Aorta (tissue), 5 donors: ENCODE results near the gene BEX4. TPM values are rescaled to one million over a fixed set of nuclear protein-coding genes. Genes with fewer than 3 reads are reported as not detected.
"Not testable (repeated sequence)": the region's sequence is repeated elsewhere in the genome, so short reads cannot be mapped to it uniquely, and the experiment has no call there.

Experiments used
- ATAC-seq: fragments of 200-7000 bp; cut with Tn5 transposase; one replicate; pipeline ENCODE4 v1.9.1; 2022; ENCODE audit warnings: moderate library complexity; ENCODE audit not compliant: low FRiP score
- DNase-seq, 2 donors: peaks; one replicate each; pipeline ENCODE4 v3.0.0-alpha.2; 2020
- H3K27ac ChIP-seq, 2 donors: one replicate each; pipeline ENCODE4 v1.5.1; 2013; ENCODE audit warnings: low read length in 2 of 2, mild to moderate bottlenecking in 2 of 2, moderate library complexity in 2 of 2, control low read depth in 1 of 2, inconsistent platforms in 1 of 2, low read depth in 1 of 2
- H3K27me3 ChIP-seq, 2 donors: one replicate each; pipeline ENCODE4 v1.6.1; 2013; ENCODE audit warnings: control low read depth in 1 of 2, low read length in 1 of 2, mild to moderate bottlenecking in 1 of 2, moderate library complexity in 1 of 2; ENCODE audit not compliant: insufficient read depth in 2 of 2, control insufficient read depth in 1 of 2
- H3K36me3 ChIP-seq, 2 donors: one replicate each; pipeline ENCODE4 v1.6.1; 2013; ENCODE audit warnings: control low read depth in 1 of 2, low read length in 1 of 2, mild to moderate bottlenecking in 1 of 2; ENCODE audit not compliant: insufficient read depth in 2 of 2, control insufficient read depth in 1 of 2
- H3K4me1 ChIP-seq, 2 donors: one replicate each; pipeline ENCODE4 v1.6.1; 2013; ENCODE audit warnings: low read length in 2 of 2, control low read depth in 1 of 2, mild to moderate bottlenecking in 1 of 2, moderate library complexity in 1 of 2; ENCODE audit not compliant: insufficient read depth in 2 of 2, control insufficient read depth in 1 of 2
- H3K4me3 ChIP-seq, 2 donors: one replicate each; pipeline ENCODE4 v1.5.1; 2013; ENCODE audit warnings: low read length in 2 of 2, control low read depth in 1 of 2, mild to moderate bottlenecking in 1 of 2
- H3K9me3 ChIP-seq: one replicate; pipeline ENCODE4 v1.6.1; 2013; ENCODE audit warnings: mild to moderate bottlenecking, low read length; ENCODE audit not compliant: control insufficient read depth
- WGBS, 2 donors: extraction: QIAGEN DNeasy Blood & Tissue Kit; methylation state at CpG; one replicate each; pipeline ENCODE4 v1.1.7; 2013; 5-methylcytosine and 5-hydroxymethylcytosine counted together
- intact Hi-C, 2 donors: fragments of 100-400 bp; cut with DNase I; formaldehyde crosslinking; loops; one replicate each; pipeline versions ENCODE4 v1.14.2 to v1.15.0; 2022
- long read RNA-seq, 2 donors: library from polyadenylated mRNA; unstranded; transcript quantifications; one replicate each; pipeline ENCODE4 v2.0.0, GENCODE V29; 2020 to 2021
- polyA plus RNA-seq, 2 donors: library from polyadenylated mRNA; stranded (reverse); fragments of 200-250 nt; gene quantifications; one replicate each; pipeline ENCODE4 v1.2.3, GENCODE V29; 2013
- total RNA-seq, 2 donors: library from RNA; stranded (reverse); fragmentation: NEBNext Ultra II Directional; extraction: Animal tissue kit (Norgen Biotek cat#: 25700); gene quantifications; one replicate each; pipeline ENCODE4 v1.2.1, GENCODE V29; 2021
- donor health status: healthy with polysubstance abuse.
- donor health status: Bipolar disorder and iron deficiency.
- donor health status: DM: no; HTN: no; CAD: no.
- donor health status: DM: no; HTN: no; CAD: no.
- donor health status: DM: yes; HTN: yes; CAD: no.

BEX4 gene, protein sequence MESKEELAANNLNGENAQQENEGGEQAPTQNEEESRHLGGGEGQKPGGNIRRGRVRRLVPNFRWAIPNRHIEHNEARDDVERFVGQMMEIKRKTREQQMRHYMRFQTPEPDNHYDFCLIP
- 10 to 100 TPM; 30.6 to 39.6 TPM for total RNA-seq
- 10 to 100 TPM; 41.7 to 61.7 TPM for polyA plus RNA-seq
- long read RNA-seq, donor 1, transcript BEX4-202 (3 exons, 1,328 nt) = major isoform, 109 of 120 reads
- long read RNA-seq, donor 1, transcript BEX4-201 (2 exons, 1,066 nt) = minor isoform, 5 of 120 reads
- long read RNA-seq, donor 1, partial matches to known transcripts = 5 of 120 reads
- long read RNA-seq, donor 1, other reads (novel, unspliced or antisense) = 1 of 120 reads
- long read RNA-seq, donor 2, transcript BEX4-202 (3 exons, 1,328 nt) = major isoform, 26 of 31 reads
- long read RNA-seq, donor 2, partial matches to known transcripts = 1 of 31 reads
- long read RNA-seq, donor 2, other reads (novel, unspliced or antisense) = 3 of 31 reads

DNA sequence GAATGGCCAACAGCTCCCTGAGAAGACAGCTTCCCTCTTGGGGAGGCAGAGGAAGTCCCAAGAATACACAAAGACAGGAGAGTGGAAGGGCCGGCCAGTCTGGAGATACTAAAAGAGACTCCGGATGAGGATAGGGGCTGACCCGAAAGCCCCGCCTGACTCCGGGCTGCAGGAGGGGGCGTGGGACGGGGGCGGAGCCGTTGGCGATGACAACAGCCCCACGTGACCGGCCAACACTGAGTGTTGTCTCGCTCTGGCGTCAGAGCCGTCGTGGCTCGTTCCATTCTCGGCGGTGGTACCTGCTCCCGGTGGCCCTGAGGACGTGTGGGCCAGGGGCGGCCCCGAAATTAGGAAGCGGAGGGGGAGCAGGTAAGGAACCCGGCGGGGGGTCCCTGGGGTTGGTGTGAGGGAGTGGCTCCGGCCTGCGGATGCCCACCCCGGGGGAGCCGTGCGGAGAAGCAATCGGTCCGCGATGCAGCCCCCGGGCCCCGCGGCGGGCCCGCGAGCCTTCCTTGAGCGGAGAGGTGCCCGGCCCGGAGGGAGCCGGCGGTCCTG is at the start of gene BEX4:
Gene BEX4, plus strand, starts transcription at position 239 of the 555 bp plus-strand sequence. CDS start 1,046 bp downstream, outside the sequence.
- peak within 1 kb of the TSS in 1 of 2 donors; percentile 13 for H3K27ac ChIP-seq
- intact Hi-C loops = loop anchor here in 1 of 2 donors (2.0 to 10.0 kb wide), 3 partner anchors 40 to 250 kb away; partner anchors contain the start of genes TCEAL7 and TCEAL8
- no peaks in the 10 kb centered on the region for H3K4me1 ChIP-seq
- no peaks in the 10 kb centered on the region for H3K36me3 ChIP-seq
- peak; percentile 94 for ATAC-seq
- peak within 1 kb of the TSS; percentile 55 to 79 for H3K4me3 ChIP-seq
- no peaks in the 10 kb centered on the region for H3K9me3 ChIP-seq
- WGBS, 2 donors = 1 to 35% methylated on average over 33 to 45 of the region's 45 CpGs
- no peaks in the 10 kb centered on the region for H3K27me3 ChIP-seq
- DNase-seq = peak; percentile 89 to 93

DNA sequence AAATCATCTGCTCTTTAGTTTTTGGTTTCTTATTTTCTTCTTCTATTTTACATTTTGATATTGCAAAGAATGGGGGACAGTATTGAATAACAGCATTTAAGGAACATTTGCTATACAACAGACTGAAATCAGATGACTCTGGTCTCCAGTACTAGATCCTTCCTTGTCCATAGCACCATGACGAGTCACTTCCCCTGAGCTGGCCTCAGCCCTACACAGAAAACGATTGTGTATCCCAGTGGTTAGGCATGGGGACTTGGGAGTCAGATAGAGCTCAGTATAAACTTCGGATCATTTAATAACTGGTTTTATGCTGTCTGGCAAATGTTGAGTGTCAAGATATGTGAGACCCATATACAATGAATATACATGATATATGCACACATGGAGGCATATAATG is 44.7 kb upstream of the BEX4 start:
- whole genome bisulfite sequencing, 2 donors = 77 to 78% methylated on average over 3 of the region's 3 CpGs
- H3K27me3 ChIP-seq = no peaks in the 10 kb centered on the region
- ATAC-seq (no peak), DNase-seq (no peak)
- H3K27ac ChIP-seq = no peak overlapping the region
- H3K36me3 ChIP-seq = no peaks in the 10 kb centered on the region
- no peaks in the 10 kb centered on the region for H3K9me3 ChIP-seq
- no peak overlapping the region for H3K4me3 ChIP-seq
- intact Hi-C loops = no loop called here
- no peaks in the 10 kb centered on the region for H3K4me1 ChIP-seq

- Histone ChIP-seq H3K27ac (no peak overlapping the region), H3K4me1 (no peaks in the 10 kb centered on the region), H3K27me3 (no peaks in the 10 kb centered on the region), H3K9me3 (no peaks in the 10 kb centered on the region), H3K36me3 (no peaks in the 10 kb centered on the region), H3K4me3 (no peak overlapping the region)
- intact Hi-C loops = no loop called here
- WGBS, 2 donors = 57 to 77% methylated on average over 2 of the region's 2 CpGs
- ATAC-seq (no peak), DNase-seq (no peak)
Measured at GRCh38 chrX:103171353-103171752, 43.6 kb upstream of the BEX4 start.

DNA sequence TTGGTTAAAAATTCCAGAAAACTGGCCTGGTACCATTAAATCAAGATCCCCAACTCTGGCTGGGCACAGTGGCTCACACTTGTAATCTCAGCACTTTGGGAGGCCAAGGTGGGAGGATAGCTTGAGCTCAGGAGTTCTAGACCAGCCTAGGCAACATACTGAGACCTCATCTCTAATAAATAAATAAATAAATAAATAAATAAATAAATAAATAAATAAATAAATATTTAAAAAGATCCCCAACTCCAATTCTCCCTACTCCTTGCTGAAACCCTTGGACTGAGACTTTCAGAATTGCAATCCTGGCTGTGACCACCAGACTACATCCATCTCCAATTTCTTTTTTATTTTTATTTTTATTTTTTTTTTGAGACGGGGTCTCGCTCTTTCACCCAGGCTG is 39.7 kb upstream of the BEX4 start:
- not testable (repeated sequence) for H3K4me1 ChIP-seq, H3K4me3 ChIP-seq, H3K9me3 ChIP-seq, H3K36me3 ChIP-seq, DNase-seq, H3K27me3 ChIP-seq, ATAC-seq, H3K27ac ChIP-seq
- 83 to 91% methylated on average over 2 of the region's 2 CpGs for WGBS, 2 donors
- intact Hi-C loops = loop anchor here (5.0 kb wide), 1 partner anchor 223 kb away; no protein-coding TSS in a partner anchor

- no peaks in the 10 kb centered on the region for H3K27me3 ChIP-seq
- H3K4me3 ChIP-seq = no peak overlapping the region
- H3K36me3 ChIP-seq = no peaks in the 10 kb centered on the region
- no peak for ATAC-seq
- WGBS, 2 donors = 8 to 25% methylated on average over 11 of the region's 11 CpGs
- no peaks in the 10 kb centered on the region for H3K9me3 ChIP-seq
- DNase-seq = peak; percentile 62 to 82
- no peak overlapping the region for H3K27ac ChIP-seq
- intact Hi-C loops = loop anchor here (5.0 kb wide), 1 partner anchor 224 kb away; no protein-coding TSS in a partner anchor
- H3K4me1 ChIP-seq = no peaks in the 10 kb centered on the region
Measured at GRCh38 chrX:103175944-103176753, 38.8 kb upstream of the BEX4 start.

- Histone ChIP-seq H3K27me3 (no peaks in the 10 kb centered on the region), H3K9me3 (no peaks in the 10 kb centered on the region), H3K36me3 (no peaks in the 10 kb centered on the region), H3K4me1 (no peaks in the 10 kb centered on the region), H3K27ac (no peak overlapping the region), H3K4me3 (no peak overlapping the region)
- intact Hi-C loops = loop anchor here (5.0 kb wide), 1 partner anchor 225 kb away; no protein-coding TSS in a partner anchor
- DNase-seq = no peak
- ATAC-seq = no peak
Measured at GRCh38 chrX:103177556-103177955, 37.4 kb upstream of the BEX4 start.

DNA sequence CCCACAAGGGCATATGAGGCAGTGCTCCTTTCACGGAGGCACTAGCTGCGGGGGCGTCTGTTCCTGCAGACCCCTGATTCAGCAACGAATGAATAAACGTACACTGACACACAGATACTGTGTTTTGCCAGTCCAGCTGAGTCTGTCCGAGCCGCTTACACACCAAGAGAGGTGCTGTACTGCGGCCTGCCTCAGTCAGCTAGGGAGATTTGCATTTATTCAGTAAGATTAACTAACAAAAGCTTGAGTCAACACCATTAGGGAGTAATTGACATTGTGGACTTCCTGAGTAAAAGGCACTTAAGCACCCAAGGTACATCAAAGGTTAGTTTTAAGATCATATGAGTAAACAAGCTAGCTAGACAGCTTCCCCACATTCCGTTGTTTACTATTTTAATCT is 31.0 kb upstream of the BEX4 start:
- H3K36me3 ChIP-seq = no peaks in the 10 kb centered on the region
- H3K27me3 ChIP-seq = no peaks in the 10 kb centered on the region
- no peak overlapping the region for H3K27ac ChIP-seq
- no peak overlapping the region for H3K4me3 ChIP-seq
- intact Hi-C loops = no loop called here
- no peak for DNase-seq
- no peaks in the 10 kb centered on the region for H3K9me3 ChIP-seq
- ATAC-seq = no peak
- WGBS, 2 donors = 27 to 30% methylated on average over 9 of the region's 9 CpGs
- no peaks in the 10 kb centered on the region for H3K4me1 ChIP-seq

DNA sequence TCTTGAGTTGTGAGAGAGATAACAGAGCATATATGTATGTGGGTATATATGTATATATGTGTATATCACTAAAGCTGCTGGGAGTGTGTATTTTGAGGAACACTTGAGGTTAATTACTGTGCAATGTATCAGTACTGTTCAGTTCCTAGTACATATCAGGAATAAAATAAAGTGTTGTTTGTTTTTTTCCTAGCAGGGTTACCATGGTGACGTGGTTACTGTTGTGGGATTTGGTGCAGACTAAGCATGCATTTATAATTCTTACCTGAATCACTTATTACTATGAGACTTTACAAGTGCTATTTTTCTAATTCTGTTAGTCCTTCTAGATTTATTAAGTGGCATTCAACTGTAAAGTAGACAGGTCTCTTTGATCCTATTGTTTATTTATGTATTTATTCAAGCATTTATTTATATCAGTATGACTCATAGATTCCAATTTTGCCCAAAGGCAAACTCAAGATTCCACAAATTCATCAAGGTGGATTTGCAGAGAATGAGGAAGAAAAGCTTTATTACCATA is 26.9 kb upstream of the BEX4 start:
- Histone ChIP-seq H3K27me3 (no peaks in the 10 kb centered on the region), H3K36me3 (no peaks in the 10 kb centered on the region), H3K27ac (no peak overlapping the region), H3K4me1 (no peaks in the 10 kb centered on the region), H3K4me3 (no peak overlapping the region), H3K9me3 (no peaks in the 10 kb centered on the region)
- no peak for DNase-seq
- 68 to 80% methylated on average over 1 of the region's 1 CpG for WGBS, 2 donors
- intact Hi-C loops = no loop called here
- ATAC-seq = no peak
